Measurements from ENCODE around the gene MLF2. TPM values are rescaled to one million over a fixed set of nuclear protein-coding genes. Genes with fewer than 3 reads are reported as not detected.
"Not testable (repeated sequence)": the region's sequence is repeated elsewhere in the genome, so short reads cannot be mapped to it uniquely, and the experiment has no call there.

Gene MLF2
- total and polyA plus RNA-seq, 5 experiments from 2014 or later, result 87.6 to 133 (median 98.9) TPM

GRCh38 chr12:6742834-6743233 lies 10.1 kb downstream of the MLF2 start:
- Mint-ChIP-seq H3K4me1 (peaks cover 13 to 18% (median 15%) of the 10 kb centered on the region in 4 donors), H3K36me3 (peaks cover 0 to 16% (median 5%) of the 10 kb centered on the region in 3 donors), H3K27me3 (no peaks in the 10 kb centered on the region), H3K27ac (no peak overlapping the region), H3K4me3 (no peak overlapping the region), H3K9me3 (no peaks in the 10 kb centered on the region)
- POLR2A ChIA-PET, result no interaction called here
- DNase-seq (no peak), ATAC-seq (no peak)

DNA sequence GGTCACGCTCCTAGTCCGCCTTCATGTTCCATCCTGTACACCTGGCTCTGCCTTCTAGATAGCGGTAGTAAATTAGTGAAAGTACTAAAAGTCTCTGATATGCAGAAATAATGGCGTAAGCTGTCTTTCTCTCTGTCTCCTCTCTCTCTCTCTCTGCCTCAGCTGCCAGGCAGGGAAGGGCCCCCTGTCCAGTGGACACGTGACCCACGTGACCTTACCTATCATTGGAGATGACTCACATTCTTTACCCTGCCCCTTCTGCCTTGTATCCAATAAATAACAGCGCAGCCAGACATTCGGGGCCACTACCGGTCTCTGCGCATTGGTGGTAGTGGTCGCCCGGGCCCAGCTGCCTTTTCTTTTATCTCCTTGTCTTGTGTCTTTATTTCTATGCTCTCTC lies 10.9 kb downstream of the MLF2 start:
- H3K27ac Mint-ChIP-seq, result peak overlapping the region in 1 of 10 donors; percentile 75

GRCh38 chr12:6736754-6737153 lies 16.2 kb downstream of the MLF2 start:
- H3K36me3 Mint-ChIP-seq, result peaks cover 0 to 29% (median 0%) of the 10 kb centered on the region in 3 donors
- peak overlapping the region in 1 of 10 donors; percentile 60 for H3K27ac Mint-ChIP-seq
- ATAC-seq, result no peak
- H3K4me3 Mint-ChIP-seq, result no peak overlapping the region
- POLR2A ChIA-PET, result no interaction called here
- peaks cover 0 to 4% (median 2%) of the 10 kb centered on the region in 4 donors for H3K4me1 Mint-ChIP-seq
- DNase-seq, result no peak
- no peaks in the 10 kb centered on the region for H3K27me3 Mint-ChIP-seq
- H3K9me3 Mint-ChIP-seq, result no peaks in the 10 kb centered on the region

More for the DNA sequence above, 10.9 kb downstream of the MLF2 start:
- H3K4me3 Mint-ChIP-seq, H3K9me3 Mint-ChIP-seq, H3K36me3 Mint-ChIP-seq, DNase-seq, POLR2A ChIA-PET, ATAC-seq, H3K27me3 Mint-ChIP-seq: not testable (repeated sequence)
- peaks cover 13 to 16% (median 15%) of the 10 kb centered on the region in 4 donors for H3K4me1 Mint-ChIP-seq

GRCh38 chr12:6735448-6736191 lies 17.3 kb downstream of the MLF2 start:
- no peaks in the 10 kb centered on the region for H3K27me3 Mint-ChIP-seq
- peaks cover 0 to 40% (median 4%) of the 10 kb centered on the region in 3 donors for H3K36me3 Mint-ChIP-seq
- H3K4me3 Mint-ChIP-seq, result no peak overlapping the region
- H3K27ac Mint-ChIP-seq, result peak overlapping the region in 4 of 10 donors; percentile 11 to 35 (median 17)
- H3K4me1 Mint-ChIP-seq, result peaks cover 0 to 4% (median 2%) of the 10 kb centered on the region in 4 donors
- H3K9me3 Mint-ChIP-seq, result no peaks in the 10 kb centered on the region
- POLR2A ChIA-PET, result interaction anchor here (1.1 to 1.3 kb wide), 2 partner anchors 12 to 17 kb away, joined by 3 read pairs; partner anchors contain the start of genes COPS7A and MLF2
- ATAC-seq, result peak; percentile 43 to 61
- peak in 4 of 10 donors; percentile 18 to 24 (median 22) for DNase-seq

- peaks cover 0 to 6% (median 2%) of the 10 kb centered on the region in 4 donors for H3K4me1 Mint-ChIP-seq
- H3K27ac Mint-ChIP-seq, result peak overlapping the region in 3 of 10 donors; percentile 35 to 70 (median 60)
- ATAC-seq (no peak), DNase-seq (no peak)
- H3K27me3 Mint-ChIP-seq, result no peaks in the 10 kb centered on the region
- H3K36me3 Mint-ChIP-seq, result peaks cover 0 to 49% (median 12%) of the 10 kb centered on the region in 3 donors
- POLR2A ChIA-PET, result interaction anchor here (1.1 to 1.3 kb wide), 3 partner anchors 11 to 97 kb away, joined by 3 read pairs; partner anchors contain the start of genes COPS7A and MLF2
- no peak overlapping the region for H3K4me3 Mint-ChIP-seq
- no peaks in the 10 kb centered on the region for H3K9me3 Mint-ChIP-seq
These were observed 18.2 kb downstream of the MLF2 start for GRCh38 chr12:6734506-6735387.

DNA sequence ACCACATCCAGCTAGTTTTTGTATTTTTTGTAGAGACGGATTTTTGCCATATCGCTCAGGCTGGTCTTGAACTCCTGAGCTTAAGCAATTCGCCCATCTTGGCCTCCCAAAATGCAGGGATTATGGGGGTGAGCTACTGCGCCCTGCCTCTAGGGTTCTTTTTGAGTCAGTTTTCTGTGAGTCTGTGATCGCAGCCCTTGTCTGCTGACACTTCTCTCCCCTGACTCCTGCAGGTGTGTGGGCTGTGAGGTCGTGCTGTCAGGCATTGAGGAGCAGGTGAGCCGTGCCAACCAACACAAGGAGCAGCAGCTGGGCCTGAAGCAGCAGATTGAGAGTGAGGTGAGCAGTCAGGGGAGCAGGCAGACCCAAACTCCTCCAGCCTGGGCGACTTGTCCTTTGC lies 22.8 kb downstream of the MLF2 start:
- H3K36me3 Mint-ChIP-seq, result peaks cover 0 to 72% (median 28%) of the 10 kb centered on the region in 3 donors
- POLR2A ChIA-PET, result interaction anchor here (0.7 to 1.5 kb wide), 3 partner anchors 23 to 41 kb away, joined by 3 to 5 read pairs (median 4); partner anchors contain the start of genes MLF2 and ZNF384
- H3K27me3 Mint-ChIP-seq, result no peaks in the 10 kb centered on the region
- H3K4me3 Mint-ChIP-seq, result no peak overlapping the region
- DNase-seq (no peak), ATAC-seq (no peak)
- H3K27ac Mint-ChIP-seq, result peak overlapping the region in 1 of 10 donors; percentile 27
- H3K4me1 Mint-ChIP-seq, result peaks cover 6 to 16% (median 7%) of the 10 kb centered on the region in 4 donors
- no peaks in the 10 kb centered on the region for H3K9me3 Mint-ChIP-seq

- H3K36me3 Mint-ChIP-seq, result peaks cover 0 to 65% (median 28%) of the 10 kb centered on the region in 3 donors
- no peaks in the 10 kb centered on the region for H3K27me3 Mint-ChIP-seq
- no peak for DNase-seq
- POLR2A ChIA-PET, result interaction anchor here (0.6 to 0.7 kb wide), 2 partner anchors 11 to 40 kb away, joined by 5 read pairs; partner anchors contain the start of gene ZNF384
- H3K4me3 Mint-ChIP-seq, result no peak overlapping the region
- H3K9me3 Mint-ChIP-seq, result no peaks in the 10 kb centered on the region
- no peak overlapping the region for H3K27ac Mint-ChIP-seq
- peaks cover 11 to 25% (median 12%) of the 10 kb centered on the region in 4 donors for H3K4me1 Mint-ChIP-seq
- ATAC-seq, result no peak
These were observed 23.8 kb downstream of the MLF2 start for GRCh38 chr12:6729186-6729585.

DNA sequence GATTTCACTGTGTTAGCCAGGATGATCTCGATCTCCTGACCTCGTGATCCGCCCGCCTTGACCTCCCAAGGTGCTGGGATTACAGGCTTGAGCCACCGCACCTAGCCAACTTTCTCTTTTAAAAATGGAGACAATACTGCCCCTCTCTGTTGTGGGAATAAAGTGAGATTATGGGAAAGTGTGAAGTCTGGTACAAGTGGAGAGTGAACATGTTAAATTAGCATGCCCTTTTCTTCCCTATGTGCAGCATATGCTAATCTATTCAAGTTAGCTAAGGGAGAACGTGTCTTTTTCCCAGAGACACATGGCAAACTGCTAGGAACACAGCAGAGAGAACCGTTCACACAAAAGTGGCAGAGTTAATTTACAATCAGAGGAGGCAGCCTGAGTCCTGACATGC lies 27.6 kb downstream of the MLF2 start:
- H3K36me3 Mint-ChIP-seq, result peaks cover 0 to 34% (median 22%) of the 10 kb centered on the region in 3 donors
- H3K4me3 Mint-ChIP-seq, result peak overlapping the region in 7 of 10 donors; percentile 19 to 99 (median 55)
- peak overlapping the region in 6 of 10 donors; percentile 18 to 96 (median 61) for H3K27ac Mint-ChIP-seq
- ATAC-seq, result no peak
- H3K9me3 Mint-ChIP-seq, result peaks cover 0 to 3% (median 0%) of the 10 kb centered on the region in 9 donors
- H3K27me3 Mint-ChIP-seq, result no peaks in the 10 kb centered on the region
- no peak for DNase-seq
- POLR2A ChIA-PET, result interaction anchor here (1.0 to 5.4 kb wide), 5 partner anchors 16 to 127 kb away, joined by 6 to 142 read pairs (median 17); partner anchors contain the start of genes CDCA3, MLF2, USP5 and ZNF384
- H3K4me1 Mint-ChIP-seq, result peaks cover 19 to 35% (median 24%) of the 10 kb centered on the region in 4 donors

GRCh38 chr12:6724409-6724797 lies 28.5 kb downstream of the MLF2 start:
- H3K4me1 Mint-ChIP-seq, result peaks cover 19 to 32% (median 24%) of the 10 kb centered on the region in 4 donors
- ATAC-seq (peak; percentile 17), DNase-seq (no peak)
- peak overlapping the region; percentile 74 to 99 (median 93) for H3K4me3 Mint-ChIP-seq
- peak overlapping the region; percentile 92 to 98 (median 96) for H3K27ac Mint-ChIP-seq
- peaks cover 0 to 3% (median 0%) of the 10 kb centered on the region in 9 donors for H3K9me3 Mint-ChIP-seq
- peaks cover 0 to 24% (median 12%) of the 10 kb centered on the region in 3 donors for H3K36me3 Mint-ChIP-seq
- POLR2A ChIA-PET, result interaction anchor here (0.6 to 5.4 kb wide), 27 partner anchors 10 to 503 kb away, joined by 3 to 142 read pairs (median 6); partner anchors contain the start of genes C12orf57, CDCA3, GAPDH and ING4
- H3K27me3 Mint-ChIP-seq, result no peaks in the 10 kb centered on the region

GRCh38 chr12:6723607-6724408 lies 29.1 kb downstream of the MLF2 start, which contains the start of gene COPS7A:
Gene COPS7A, plus strand, starts transcription at chr12:6724046. Its CDS starts 611 bp downstream, at chr12:6724657.
- peaks cover 0 to 3% (median 0%) of the 10 kb centered on the region in 9 donors for H3K9me3 Mint-ChIP-seq
- ATAC-seq, result peak; percentile 85 to 90
- peaks cover 19 to 32% (median 24%) of the 10 kb centered on the region in 4 donors for H3K4me1 Mint-ChIP-seq
- POLR2A ChIA-PET, result interaction anchor here (0.5 to 5.4 kb wide), 32 partner anchors 9 to 502 kb away, joined by 3 to 142 read pairs (median 6); partner anchors contain the start of genes C12orf57, CDCA3, GAPDH and ING4
- no peaks in the 10 kb centered on the region for H3K27me3 Mint-ChIP-seq
- peak within 1 kb of the TSS; percentile 92 to 98 (median 96) for H3K27ac Mint-ChIP-seq
- peaks cover 0 to 18% (median 8%) of the 10 kb centered on the region in 3 donors for H3K36me3 Mint-ChIP-seq
- peak within 1 kb of the TSS; percentile 74 to 99 (median 93) for H3K4me3 Mint-ChIP-seq
- peak; percentile 73 to 98 (median 92) for DNase-seq

DNA sequence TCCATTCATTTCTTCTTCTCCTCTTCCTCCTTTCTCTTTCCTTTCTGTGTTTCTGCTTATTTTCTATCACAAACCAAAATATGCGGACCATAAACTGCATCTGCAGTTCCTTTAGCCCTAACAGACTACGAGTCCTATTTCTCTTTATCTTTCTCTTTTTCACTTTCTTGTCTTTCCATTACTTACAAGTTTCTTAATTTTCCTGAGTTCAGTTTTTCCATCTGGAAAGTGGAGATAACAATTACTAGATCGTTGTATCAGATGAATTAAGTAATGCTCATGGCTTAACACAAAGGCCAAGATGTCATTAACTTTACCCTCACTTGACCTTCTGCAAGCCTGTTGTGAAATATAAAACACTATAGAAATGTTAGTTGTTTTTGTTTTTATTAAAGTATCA lies 30.1 kb downstream of the MLF2 start:
- Mint-ChIP-seq H3K27ac (peak overlapping the region in 4 of 10 donors; percentile 54 to 94 (median 84)), H3K9me3 (peaks cover 0 to 3% (median 0%) of the 10 kb centered on the region in 9 donors), H3K4me1 (peaks cover 19 to 32% (median 24%) of the 10 kb centered on the region in 4 donors), H3K27me3 (peaks cover 0 to under 1% (median 0%) of the 10 kb centered on the region in 5 donors), H3K4me3 (peak overlapping the region in 4 of 10 donors; percentile 3 to 97 (median 22)), H3K36me3 (peaks cover 0 to 10% (median 4%) of the 10 kb centered on the region in 3 donors)
- DNase-seq, result no peak
- no peak for ATAC-seq
- POLR2A ChIA-PET, result interaction anchor here (1.1 to 5.4 kb wide), 9 partner anchors 10 to 129 kb away, joined by 3 to 142 read pairs (median 8); partner anchors contain the start of genes CDCA3, ING4, USP5 and ZNF384
